ENCODE results near the gene NUDT12. TPM values are rescaled to one million over a fixed set of nuclear protein-coding genes. Genes with fewer than 3 reads are reported as not detected.

NUDT12 gene
- total RNA-seq, 1 donor from 2014 or later, result 7.4 TPM

GRCh38 chr5:103569313-103570060, 6.9 kb upstream of the NUDT12 start:
- Mint-ChIP-seq H3K27ac (ENCODE audit: unreplicated experiment) (peak overlapping the region; percentile 25), H3K4me1 (ENCODE audit: low read depth) (peaks cover 11% of the 10 kb centered on the region), H3K36me3 (ENCODE audit: low read depth) (no peaks in the 10 kb centered on the region)

GRCh38 chr5:103565719-103566118, 3.1 kb upstream of the NUDT12 start:
- no peaks in the 10 kb centered on the region for H3K36me3 Mint-ChIP-seq (ENCODE audit: low read depth)
- no peak overlapping the region for H3K4me3 Mint-ChIP-seq (ENCODE audit: unreplicated experiment)
- no peaks in the 10 kb centered on the region for H3K9me3 Mint-ChIP-seq (ENCODE audit: low read depth)
- H3K27me3 Mint-ChIP-seq (ENCODE audit: low read depth), result no peaks in the 10 kb centered on the region
- no peak for DNase-seq (ENCODE audit: low spot score)
- TF ChIP-seq CTCF (IDR thresholded peaks at IDR 0.05), result no peak
- peaks cover 30% of the 10 kb centered on the region for H3K4me1 Mint-ChIP-seq (ENCODE audit: low read depth)
- no peak overlapping the region for H3K27ac Mint-ChIP-seq (ENCODE audit: unreplicated experiment)

More at GRCh38 chr5:103569313-103570060, 6.9 kb upstream of the NUDT12 start:
- no peak for TF ChIP-seq CTCF (IDR thresholded peaks at IDR 0.05)
- DNase-seq (ENCODE audit: low spot score), result no peak
- no peaks in the 10 kb centered on the region for H3K27me3 Mint-ChIP-seq (ENCODE audit: low read depth)
- no peaks in the 10 kb centered on the region for H3K9me3 Mint-ChIP-seq (ENCODE audit: low read depth)
- no peak overlapping the region for H3K4me3 Mint-ChIP-seq (ENCODE audit: unreplicated experiment)

- peak overlapping the region; percentile 98 for H3K27ac Mint-ChIP-seq (ENCODE audit: unreplicated experiment)
- H3K27me3 Mint-ChIP-seq (ENCODE audit: low read depth), result no peaks in the 10 kb centered on the region
- H3K4me3 Mint-ChIP-seq (ENCODE audit: unreplicated experiment), result peak overlapping the region; percentile 97
- no peaks in the 10 kb centered on the region for H3K9me3 Mint-ChIP-seq (ENCODE audit: low read depth)
- peaks cover 8% of the 10 kb centered on the region for H3K36me3 Mint-ChIP-seq (ENCODE audit: low read depth)
- no peak for TF ChIP-seq CTCF (IDR thresholded peaks at IDR 0.05)
- H3K4me1 Mint-ChIP-seq (ENCODE audit: low read depth), result peaks cover 26% of the 10 kb centered on the region
- DNase-seq (ENCODE audit: low spot score), result no peak
Observed at GRCh38 chr5:103561685-103562452, 720 bp downstream of the NUDT12 start.

GRCh38 chr5:103560826-103561225, 1.8 kb downstream of the NUDT12 start:
- no peak overlapping the region for H3K27ac Mint-ChIP-seq (ENCODE audit: unreplicated experiment)
- no peak for TF ChIP-seq CTCF (IDR thresholded peaks at IDR 0.05)
- H3K4me1 Mint-ChIP-seq (ENCODE audit: low read depth), result peaks cover 26% of the 10 kb centered on the region
- H3K36me3 Mint-ChIP-seq (ENCODE audit: low read depth), result peaks cover 8% of the 10 kb centered on the region
- H3K9me3 Mint-ChIP-seq (ENCODE audit: low read depth), result no peaks in the 10 kb centered on the region
- DNase-seq (ENCODE audit: low spot score), result no peak
- H3K4me3 Mint-ChIP-seq (ENCODE audit: unreplicated experiment), result no peak overlapping the region
- H3K27me3 Mint-ChIP-seq (ENCODE audit: low read depth), result no peaks in the 10 kb centered on the region

- Mint-ChIP-seq H3K4me1 (ENCODE audit: low read depth) (peaks cover 13% of the 10 kb centered on the region), H3K4me3 (ENCODE audit: unreplicated experiment) (no peak overlapping the region)
- DNase-seq (ENCODE audit: low spot score), result no peak
Observed at GRCh38 chr5:103546858-103547257, 15.7 kb downstream of the NUDT12 start.

More at GRCh38 chr5:103546858-103547257, 15.7 kb downstream of the NUDT12 start:
- Mint-ChIP-seq H3K27me3 (ENCODE audit: low read depth) (no peaks in the 10 kb centered on the region), H3K9me3 (ENCODE audit: low read depth) (no peaks in the 10 kb centered on the region), H3K27ac (ENCODE audit: unreplicated experiment) (no peak overlapping the region), H3K36me3 (ENCODE audit: low read depth) (peaks cover 7% of the 10 kb centered on the region)
- no peak for TF ChIP-seq CTCF (IDR thresholded peaks at IDR 0.05)

All from chondrocyte (in vitro differentiated cells).